Daoy (cell line): Measurements from ENCODE around the gene NLK. TPM values are rescaled to one million over a fixed set of nuclear protein-coding genes. Genes with fewer than 3 reads are reported as not detected.
A peak's percentile ranks its signal among the peaks of the same experiment; 100 is the strongest.
"Not testable (repeated sequence)": the region's sequence is repeated elsewhere in the genome, so short reads cannot be mapped to it uniquely, and the experiment has no call there.

ENCODE experiments used
- DNase-seq: peaks from one replicate; pipeline ENCODE4 v3.0.0-alpha.2; 2015; ENCODE audit warnings: low read depth
- total RNA-seq: library from RNA; depleted of rRNA; stranded (reverse); fragments of >200 nt; shearing (Covaris generic); gene quantifications from 2 replicates; pipeline ENCODE4 v1.2.3, GENCODE V29; 2014

The NLK gene
- total RNA-seq, 1 experiment from 2014 or later: 15.8 TPM

- no peak for DNase-seq
These were observed 30.6 kb downstream of the NLK start for GRCh38 chr17:28072936-28073533.

- DNase-seq: no peak
These were observed 31.5 kb downstream of the NLK start for GRCh38 chr17:28074010-28074409.

- DNase-seq: no peak
These were observed 33.7 kb downstream of the NLK start for GRCh38 chr17:28076144-28076543.

- DNase-seq: not testable (repeated sequence)
These were observed 34.7 kb downstream of the NLK start for GRCh38 chr17:28077140-28077539.

- DNase-seq: no peak
These were observed 36.1 kb downstream of the NLK start for GRCh38 chr17:28078341-28079229.

- no peak for DNase-seq
These were observed 39.0 kb downstream of the NLK start for GRCh38 chr17:28081467-28081866.

GRCh38 chr17:28085766-28086165 is 43.3 kb downstream of the NLK start:
- no peak for DNase-seq

- DNase-seq: peak; percentile 22
These were observed 44.0 kb downstream of the NLK start for GRCh38 chr17:28086519-28086918.

GRCh38 chr17:28087743-28088142 is 45.3 kb downstream of the NLK start:
- no peak for DNase-seq

GRCh38 chr17:28090551-28090950 is 48.1 kb downstream of the NLK start:
- DNase-seq: no peak

GRCh38 chr17:28092088-28092487 is 49.6 kb downstream of the NLK start:
- DNase-seq: no peak

- DNase-seq: no peak
These were observed 51.7 kb downstream of the NLK start for GRCh38 chr17:28093999-28094716.

GRCh38 chr17:28096756-28097155 is 54.3 kb downstream of the NLK start:
- DNase-seq: no peak

- no peak for DNase-seq
These were observed 54.8 kb downstream of the NLK start for GRCh38 chr17:28097254-28097653.

- no peak for DNase-seq
These were observed 55.4 kb downstream of the NLK start for GRCh38 chr17:28097901-28098300.

GRCh38 chr17:28098591-28098990 is 56.1 kb downstream of the NLK start:
- not testable (repeated sequence) for DNase-seq

- DNase-seq: no peak
These were observed 57.8 kb downstream of the NLK start for GRCh38 chr17:28100251-28100650.

- DNase-seq: no peak
These were observed 58.5 kb downstream of the NLK start for GRCh38 chr17:28100936-28101335.

GRCh38 chr17:28101919-28102318 is 59.4 kb downstream of the NLK start:
- DNase-seq: no peak

- DNase-seq: no peak
These were observed 63.0 kb downstream of the NLK start for GRCh38 chr17:28105501-28105900.

GRCh38 chr17:28110184-28110583 is 67.7 kb downstream of the NLK start:
- no peak for DNase-seq

- DNase-seq: no peak
These were observed 69.7 kb downstream of the NLK start for GRCh38 chr17:28112181-28112580.

- no peak for DNase-seq
These were observed 70.1 kb downstream of the NLK start for GRCh38 chr17:28112606-28113005.
